Activated CD8-positive, alpha-beta memory T cell treated with anti-CD3 and anti-CD28 coated beads, Interleukin-2, amount 50 U/mL, for 1 hour (primary cell): Measurements from ENCODE around the gene MUC2.

Source experiments
- DNase-seq: peaks from one replicate; pipeline ENCODE4 v3.0.0-alpha.2; 2020; ENCODE audit errors: extremely low read depth

Gene MUC2

DNA sequence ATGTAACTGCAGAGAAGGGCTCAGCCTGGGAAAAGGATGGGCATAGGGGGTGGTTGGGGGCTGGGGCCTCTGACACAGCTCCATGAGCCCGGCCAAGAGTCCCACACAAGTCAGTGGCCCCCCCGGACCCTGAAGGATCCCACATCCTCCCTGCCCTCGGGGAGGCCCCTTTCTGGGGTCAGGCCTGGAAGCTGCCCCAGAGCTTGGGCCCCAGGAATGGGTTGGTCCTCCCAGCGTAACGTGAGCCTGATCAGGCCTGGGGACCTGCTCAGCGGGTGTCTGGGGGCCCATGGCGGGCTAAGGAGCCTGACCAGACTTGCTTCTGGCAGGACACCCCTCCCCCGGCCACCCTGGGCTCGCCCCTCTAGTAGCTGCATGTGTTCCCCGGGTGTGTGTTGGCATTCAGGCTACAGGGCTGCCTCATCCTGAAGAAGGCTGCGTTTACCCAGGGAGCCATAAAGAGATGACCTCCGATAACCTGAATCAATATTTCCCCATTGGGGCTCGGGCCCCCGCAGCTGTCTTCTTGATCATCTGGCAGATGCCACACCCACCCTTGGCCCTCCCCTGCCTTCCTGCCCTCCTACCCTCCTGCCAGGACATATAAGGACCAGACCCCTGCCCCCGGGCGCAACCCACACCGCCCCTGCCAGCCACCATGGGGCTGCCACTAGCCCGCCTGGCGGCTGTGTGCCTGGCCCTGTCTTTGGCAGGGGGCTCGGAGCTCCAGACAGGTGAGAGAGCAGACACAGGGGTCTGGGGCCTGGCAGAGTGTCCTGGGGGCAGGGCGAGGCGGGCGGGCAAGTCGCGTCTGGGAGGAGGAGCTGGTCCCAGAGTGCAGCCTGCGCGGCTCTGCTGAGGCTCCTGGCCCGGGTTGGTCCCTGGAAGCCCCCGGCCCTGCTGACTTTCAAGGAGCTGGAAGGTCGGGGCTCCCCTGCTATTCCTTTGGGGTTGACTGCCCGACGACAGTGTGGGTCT lies at the start of gene MUC2:
TSS of gene MUC2 (plus strand) at position 631 of the 978 bp plus-strand sequence.
- DNase-seq: no peak

DNA sequence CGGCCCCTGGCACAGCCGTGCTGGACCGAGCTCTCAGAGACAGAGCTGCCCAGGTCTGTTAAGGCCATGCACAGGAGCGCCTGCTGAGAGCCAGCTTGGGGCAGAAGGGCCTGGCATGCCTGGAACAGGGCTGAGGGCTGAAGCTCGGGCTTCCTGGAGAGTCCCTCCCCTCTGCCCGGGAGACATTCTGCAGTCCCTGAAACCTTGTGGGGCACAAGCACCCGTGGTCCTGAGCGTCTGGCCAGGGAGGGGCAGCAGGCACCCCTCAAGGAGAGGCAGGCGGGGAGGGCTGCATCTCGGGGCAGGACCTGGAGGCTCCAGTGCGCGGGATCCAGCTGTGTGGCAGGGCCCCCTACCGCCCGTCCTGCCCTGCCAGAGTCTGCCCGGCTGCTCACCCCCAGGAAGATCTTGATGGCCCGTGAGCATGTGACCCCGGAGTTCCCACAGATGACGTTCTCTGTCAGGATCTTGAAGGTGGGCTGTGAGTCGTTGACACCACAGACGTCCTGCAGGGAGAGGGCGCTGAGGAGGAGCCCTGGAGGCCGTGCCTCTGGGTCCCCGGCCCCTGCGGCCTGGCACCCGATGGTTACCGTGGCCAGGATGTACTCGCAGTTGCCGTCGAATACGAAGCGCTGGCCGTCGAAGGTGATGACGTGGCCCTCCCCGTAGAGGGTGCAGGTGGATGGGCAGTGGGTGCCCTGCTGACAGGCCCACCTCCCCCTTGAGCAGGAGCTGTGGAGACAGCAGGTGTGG lies 49.1 kb upstream of the MUC2 start:
- DNase-seq: no peak

- no peak for DNase-seq
These were observed 48.6 kb upstream of the MUC2 start for GRCh38 chr11:1026163-1026450.

DNA sequence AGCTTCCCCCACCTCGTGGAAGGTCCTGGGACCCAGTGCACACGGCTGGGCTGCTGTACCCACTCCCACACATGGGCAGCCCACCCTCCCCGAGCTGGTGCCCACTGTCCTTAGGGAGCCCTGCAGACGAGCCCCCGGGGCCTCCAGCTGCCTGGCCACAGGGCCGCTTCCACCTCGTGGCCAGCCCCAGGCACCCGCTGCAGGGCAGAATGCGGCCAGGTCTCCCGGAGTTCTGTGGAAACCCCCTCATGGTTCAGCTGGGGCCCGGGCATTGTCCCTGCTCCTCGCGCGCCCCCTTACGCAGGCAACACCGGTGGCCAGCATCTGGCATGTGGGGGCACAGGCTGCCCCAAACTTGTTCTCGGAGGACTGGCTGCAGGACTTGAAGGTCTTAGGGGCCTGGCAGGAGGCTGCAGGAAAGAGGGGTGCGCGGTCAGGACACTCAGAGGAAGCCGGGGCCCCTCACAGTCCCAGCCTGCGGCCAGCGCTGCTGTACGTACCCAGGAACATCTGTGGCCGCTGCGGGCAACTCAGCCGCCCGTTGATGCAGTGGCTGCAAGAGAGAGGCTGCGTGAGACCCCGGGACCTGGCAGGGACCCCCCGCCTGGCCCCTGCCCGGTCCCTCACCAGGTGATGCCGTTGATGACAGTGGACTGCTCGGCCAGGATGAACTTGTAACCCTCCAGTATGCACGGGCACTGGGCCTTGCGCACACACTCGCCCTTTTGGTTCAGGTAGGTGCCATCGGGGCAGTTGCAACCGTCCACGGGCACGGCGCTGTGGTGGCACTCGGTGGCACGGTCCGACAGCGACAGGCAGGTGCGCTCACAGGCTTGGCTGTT lies 47.8 kb upstream of the MUC2 start:
- DNase-seq: no peak

GRCh38 chr11:1027483-1028290 lies 47.0 kb upstream of the MUC2 start:
- no peak for DNase-seq

GRCh38 chr11:1028291-1028540 lies 46.5 kb upstream of the MUC2 start:
- DNase-seq: no peak

- no peak for DNase-seq
These were observed 46.1 kb upstream of the MUC2 start for GRCh38 chr11:1028616-1029015.

DNA sequence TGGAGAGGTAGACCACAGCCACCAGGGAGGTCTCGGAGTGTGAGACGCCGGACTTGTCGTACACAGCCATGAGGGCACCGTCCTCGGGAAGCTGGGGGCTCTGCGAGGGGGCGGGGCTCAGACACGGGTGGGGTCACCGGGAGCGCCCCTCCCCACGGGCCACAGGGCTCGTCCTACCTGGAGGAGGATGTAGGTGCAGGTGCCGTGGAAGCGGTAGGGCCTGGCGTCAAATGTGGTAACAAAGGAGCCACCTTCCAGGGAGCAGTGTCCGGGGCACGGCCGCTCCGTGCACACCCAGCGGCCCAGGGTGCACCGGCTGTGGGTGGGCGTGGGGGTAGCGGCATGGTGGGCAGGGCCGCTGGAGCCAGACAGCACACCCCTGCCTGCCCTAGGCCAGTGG lies 45.6 kb upstream of the MUC2 start:
- DNase-seq: no peak

- no peak for DNase-seq
These were observed 45.0 kb upstream of the MUC2 start for GRCh38 chr11:1029654-1030053.

DNA sequence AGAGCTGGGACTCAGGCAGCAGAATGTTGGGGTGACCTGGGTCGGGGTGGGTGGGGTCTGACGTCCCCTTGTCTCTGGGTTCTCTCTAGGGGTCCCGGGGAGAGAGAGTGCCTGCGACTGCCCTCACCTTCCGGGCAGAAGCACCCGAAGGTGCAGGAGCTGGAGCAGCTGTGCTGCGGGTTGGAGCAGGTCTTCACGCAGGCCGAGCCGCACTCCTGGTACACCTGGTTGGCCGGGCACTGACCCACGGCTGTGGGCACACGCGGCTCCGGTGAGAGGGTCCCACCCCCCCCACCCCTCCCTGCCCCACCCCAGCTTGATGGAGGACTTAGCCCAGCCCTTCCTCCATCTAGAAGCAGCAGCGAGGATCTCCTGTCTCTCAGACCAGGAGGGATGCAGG lies 44.6 kb upstream of the MUC2 start:
- no peak for DNase-seq

- no peak for DNase-seq
These were observed 44.1 kb upstream of the MUC2 start for GRCh38 chr11:1030556-1030955.

DNA sequence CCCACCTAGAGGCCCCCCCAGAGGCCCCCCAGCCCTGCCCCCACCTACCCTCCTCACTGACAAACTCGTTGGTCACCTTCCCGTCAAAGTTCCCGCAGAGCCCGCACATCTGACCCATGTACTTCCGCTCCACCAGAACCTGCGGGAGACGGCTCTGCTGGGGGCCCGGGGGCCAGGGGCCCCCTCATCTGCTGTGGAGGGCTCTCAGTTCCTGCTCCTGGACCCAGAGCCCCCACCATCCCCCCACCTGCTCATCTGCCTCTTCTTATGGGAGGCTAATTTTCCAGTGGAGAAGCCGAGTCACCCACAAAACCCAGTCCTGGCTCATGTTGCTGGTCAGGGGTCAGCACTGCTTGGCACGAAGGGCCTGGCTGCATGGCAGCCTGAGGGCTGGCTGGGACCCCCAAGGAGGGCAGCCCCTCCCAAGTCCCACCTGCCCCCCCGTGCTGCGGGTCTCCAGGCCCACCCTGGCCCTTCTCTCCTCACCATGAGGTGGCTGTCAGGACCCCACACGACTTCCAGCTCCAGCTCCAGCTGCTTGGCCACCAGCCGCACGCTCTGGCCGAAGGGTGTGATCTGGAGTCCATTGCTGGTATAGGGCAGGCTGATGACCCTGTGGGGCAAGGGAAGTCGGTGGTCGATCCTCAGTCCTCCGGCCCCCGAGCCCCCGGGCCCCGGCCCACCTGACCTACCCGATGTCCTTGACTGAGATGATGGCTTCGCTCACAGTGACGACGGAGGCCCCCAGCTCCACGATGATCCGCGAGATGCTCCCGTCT lies 43.4 kb upstream of the MUC2 start:
- no peak for DNase-seq

DNA sequence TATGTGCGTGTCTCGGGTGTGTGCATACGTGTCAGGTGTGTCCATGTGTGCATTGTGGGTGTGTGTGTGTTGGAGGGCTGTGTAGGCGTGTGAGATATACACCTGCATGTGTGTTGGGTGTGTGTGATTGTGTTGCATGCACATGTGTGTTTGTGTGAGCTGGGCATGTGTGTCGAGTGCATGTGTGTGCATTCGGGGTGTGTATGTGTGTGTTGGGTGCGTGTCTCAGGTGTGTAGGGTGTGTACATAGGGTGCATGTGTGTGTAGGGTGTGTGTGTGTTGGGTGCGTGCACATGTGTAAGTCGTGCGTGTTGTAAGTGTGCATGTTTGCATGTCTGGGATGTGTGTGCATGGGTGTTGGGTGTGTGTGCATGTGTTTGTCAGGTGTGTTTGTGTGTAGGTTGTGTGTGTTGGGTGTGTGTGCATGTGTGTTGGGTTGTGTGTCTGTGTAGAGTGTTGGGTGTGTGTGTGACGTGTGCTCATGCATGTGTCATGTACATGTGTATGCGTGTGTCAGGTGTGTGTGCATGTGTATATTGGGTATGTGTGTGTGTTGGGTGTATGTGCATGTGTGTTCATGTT lies 42.3 kb upstream of the MUC2 start:
- no peak for DNase-seq

DNA sequence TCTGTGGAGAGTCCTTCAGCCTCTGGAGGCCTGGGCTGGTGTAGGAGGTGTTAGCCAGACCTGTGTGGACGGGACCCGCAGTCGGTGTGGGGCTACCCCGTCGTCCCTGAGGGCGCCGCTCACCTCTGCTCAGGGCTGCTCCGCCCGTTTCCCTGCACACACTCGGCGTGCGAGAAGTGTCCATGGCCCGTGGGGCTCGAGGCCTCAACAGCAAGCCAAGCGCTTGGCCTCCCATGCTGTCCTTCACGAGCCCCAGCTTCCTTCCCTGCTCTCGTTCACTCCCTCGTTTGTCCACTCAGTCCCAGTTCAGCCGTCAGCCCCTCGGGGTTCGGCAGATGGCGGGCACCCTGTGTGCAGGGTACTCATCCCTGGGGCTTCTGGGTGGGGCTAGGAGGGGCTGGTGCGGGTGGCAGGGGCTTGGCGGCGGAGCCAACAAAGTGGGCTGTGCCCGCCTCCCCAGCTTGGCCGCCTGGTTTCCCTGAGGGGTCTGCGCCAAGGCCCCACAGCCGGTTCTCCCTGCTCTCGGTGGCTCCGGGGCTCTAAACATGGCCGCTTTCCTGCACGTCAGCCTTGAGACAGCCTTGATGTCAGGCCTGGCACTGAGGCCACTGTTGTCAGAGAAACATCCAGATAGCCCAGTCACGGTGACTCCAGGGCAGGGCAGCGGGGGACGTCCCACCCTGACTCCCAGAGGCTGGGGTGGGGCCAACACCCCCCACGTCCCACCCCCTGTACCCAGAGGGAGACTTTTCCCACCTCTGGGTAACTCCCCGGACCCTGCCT lies 41.5 kb upstream of the MUC2 start:
- no peak for DNase-seq

DNA sequence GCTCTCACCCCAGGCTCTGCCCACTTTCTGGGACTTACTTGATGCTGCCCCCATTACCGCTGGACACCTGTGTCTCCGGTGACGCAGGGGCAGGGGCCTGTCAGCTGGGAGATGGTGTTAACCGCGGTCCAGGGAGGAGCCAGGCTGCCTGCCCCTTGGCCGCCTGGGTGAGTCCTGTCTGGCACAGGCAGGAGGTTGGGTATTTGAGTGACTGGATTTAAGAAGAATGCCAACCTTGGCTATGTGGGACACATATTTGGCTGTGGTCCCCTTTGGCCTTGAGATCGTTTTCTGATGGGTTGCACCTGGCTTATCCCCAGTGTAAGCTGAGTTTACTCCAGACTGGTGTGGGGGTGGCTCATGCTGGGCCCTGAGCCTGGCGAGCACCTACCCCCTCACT lies 40.7 kb upstream of the MUC2 start:
- no peak for DNase-seq

GRCh38 chr11:1034456-1035295 lies 40.0 kb upstream of the MUC2 start:
- DNase-seq: no peak

GRCh38 chr11:1035577-1036283 lies 38.9 kb upstream of the MUC2 start:
- no peak for DNase-seq

DNA sequence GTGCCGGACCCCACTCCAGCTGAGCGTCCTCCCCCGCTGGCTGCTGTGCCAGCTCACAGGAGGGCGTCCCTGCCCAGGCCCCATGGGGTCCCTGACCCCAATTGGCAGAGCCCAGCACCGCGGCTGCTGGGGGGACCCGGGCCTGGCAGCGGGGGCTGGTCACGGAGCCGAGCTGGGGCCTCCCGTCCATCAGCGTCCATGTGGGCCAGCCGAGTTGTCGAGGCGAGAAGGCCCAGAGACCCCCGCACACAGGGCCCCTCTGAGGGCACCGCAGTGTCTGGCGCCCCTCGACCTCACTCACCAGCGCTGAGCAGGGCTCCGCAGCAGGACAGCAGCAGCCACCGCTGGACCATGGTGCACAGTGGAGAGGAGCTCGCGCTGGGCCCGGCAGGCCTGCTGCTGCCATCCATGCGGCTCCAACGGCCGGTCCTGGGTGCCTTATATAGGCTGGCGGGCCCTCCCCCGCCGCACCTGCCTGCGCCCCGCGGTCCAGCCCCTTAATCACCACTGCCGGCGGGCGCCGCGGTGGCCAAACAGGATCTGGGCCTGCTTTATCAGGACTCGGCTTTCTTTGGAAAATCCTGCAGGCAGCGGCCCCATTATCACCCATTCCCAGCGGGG lies 38.3 kb upstream of the MUC2 start, which contains the start of gene MUC6:
TSS of gene MUC6 (minus strand) at position 416 of the 621 bp plus-strand sequence. CDS start at position 353, 63 bp downstream.
- DNase-seq: no peak
